HEK293T (cell line): Measurements from ENCODE around the gene SH3TC1.

Experiments used
- CTCF ChIA-PET: fragments of 350-600 bp; formaldehyde crosslinking; extraction: SDS; loops from one replicate; lab custom pipeline; 2021; ENCODE audit warnings: antibody characterized with exemption, inconsistent platforms; lab: Yijun Ruan, JAX
- POLR2A ChIA-PET: fragments of 350-600 bp; formaldehyde crosslinking; extraction: SDS; loops from one replicate; lab custom pipeline; 2020; ENCODE audit warnings: antibody characterized with exemption, inconsistent platforms; lab: Yijun Ruan, JAX
- DNase-seq: peaks from one replicate; pipeline ENCODE4 v3.0.0; 2012; ENCODE audit warnings: mixed read lengths; ENCODE audit errors: extremely low spot score
- ARNT ChIP-seq: fragments of 450-650 bp; IDR thresholded peaks from 2 replicates; pipeline ENCODE4 v1.6.1; 2017; ENCODE audit warnings: mild to moderate bottlenecking
- BHLHE40 ChIP-seq: fragments of 450-650 bp; IDR thresholded peaks from 2 replicates; pipeline ENCODE4 v1.6.1; 2016; ENCODE audit warnings: mild to moderate bottlenecking, moderate library complexity, borderline replicate concordance
- CTBP1 ChIP-seq: fragments of 450-650 bp; IDR thresholded peaks from 2 replicates; pipeline ENCODE4 v1.6.1; 2016; ENCODE audit warnings: borderline replicate concordance
- ELF4 ChIP-seq: fragments of 450-650 bp; IDR thresholded peaks from 2 replicates; pipeline ENCODE4 v1.6.1; 2017; ENCODE audit warnings: antibody characterized with exemption
- FOXA1 ChIP-seq: fragments of 450-650 bp; IDR thresholded peaks from 2 replicates; pipeline ENCODE4 v1.6.1; 2016; ENCODE audit warnings: mild to moderate bottlenecking
- FOXK2 ChIP-seq: fragments of 450-650 bp; IDR thresholded peaks from 2 replicates; pipeline ENCODE4 v1.6.1; 2016; ENCODE audit warnings: mild to moderate bottlenecking
- FOXM1 ChIP-seq: fragments of 450-650 bp; IDR thresholded peaks from 2 replicates; pipeline ENCODE4 v1.6.1; 2017; ENCODE audit warnings: mild to moderate bottlenecking, borderline replicate concordance
- HDGF ChIP-seq: fragments of 450-650 bp; IDR thresholded peaks from 2 replicates; pipeline ENCODE4 v1.6.1; 2017; ENCODE audit warnings: antibody characterized with exemption, borderline replicate concordance
- L3MBTL2 ChIP-seq: fragments of 450-650 bp; conservative IDR thresholded peaks from 2 replicates; pipeline ENCODE4 v1.6.1; 2016; ENCODE audit warnings: mild to moderate bottlenecking
- LEF1 ChIP-seq: fragments of 450-650 bp; IDR thresholded peaks from 2 replicates; pipeline ENCODE4 v1.6.1; 2017; ENCODE audit warnings: mild to moderate bottlenecking, borderline replicate concordance
- NFRKB ChIP-seq: fragments of 450-650 bp; IDR thresholded peaks from 2 replicates; pipeline ENCODE4 v1.6.1; 2016; ENCODE audit warnings: mild to moderate bottlenecking, moderate library complexity
- PKNOX1 ChIP-seq: fragments of 450-650 bp; IDR thresholded peaks from 2 replicates; pipeline ENCODE4 v1.6.1; 2016
- SP1 ChIP-seq: fragments of 450-650 bp; IDR thresholded peaks from 2 replicates; pipeline ENCODE4 v1.6.1; 2017
- SUZ12 ChIP-seq: fragments of 450-650 bp; IDR thresholded peaks from 2 replicates; pipeline ENCODE4 v1.6.1; 2016; ENCODE audit warnings: mild to moderate bottlenecking
- TARDBP ChIP-seq: fragments of 450-650 bp; IDR thresholded peaks from 2 replicates; pipeline ENCODE4 v1.6.1; 2016
- ZNF384 ChIP-seq: fragments of 450-650 bp; IDR thresholded peaks from 2 replicates; pipeline ENCODE4 v1.6.1; 2016

SH3TC1 gene

GRCh38 chr4:8273450-8273849 is 74.4 kb downstream of the SH3TC1 start:
- CTCF ChIA-PET, result no interaction called here
- POLR2A ChIA-PET, result no interaction called here
- no peak for TF ChIP-seq HDGF
- TF ChIP-seq SUZ12, result no peak
- TF ChIP-seq ZNF384, result no peak
- TF ChIP-seq CTBP1, result no peak
- TF ChIP-seq ARNT, result no peak
- TF ChIP-seq TARDBP, result no peak
- TF ChIP-seq L3MBTL2, result no peak
- no peak for TF ChIP-seq LEF1
- no peak for TF ChIP-seq BHLHE40
- TF ChIP-seq FOXM1, result no peak
- no peak for TF ChIP-seq SP1
- no peak for TF ChIP-seq ELF4
- TF ChIP-seq FOXK2, result no peak
- no peak for TF ChIP-seq FOXA1
- no peak for TF ChIP-seq NFRKB
- TF ChIP-seq PKNOX1, result no peak
- DNase-seq, result no peak

GRCh38 chr4:8274066-8274652 is 75.1 kb downstream of the SH3TC1 start:
- TF ChIP-seq SP1 (no peak), FOXM1 (no peak), PKNOX1 (no peak), LEF1 (no peak), TARDBP (no peak), ZNF384 (no peak), CTBP1 (no peak)
- ChIA-PET POLR2A (no interaction called here), CTCF (no interaction called here)
- DNase-seq, result no peak

- DNase-seq, result no peak
- CTCF ChIA-PET, result no interaction called here
- TF ChIP-seq BHLHE40 (no peak), FOXK2 (no peak), LEF1 (no peak), NFRKB (no peak), TARDBP (no peak), PKNOX1 (no peak), ELF4 (no peak), ZNF384 (no peak), L3MBTL2 (no peak)
- POLR2A ChIA-PET, result no interaction called here
Observed at GRCh38 chr4:8274765-8275547, 75.9 kb downstream of the SH3TC1 start.

- TF ChIP-seq ELF4, result no peak
- TF ChIP-seq TARDBP, result no peak
- no peak for TF ChIP-seq ZNF384
- no peak for DNase-seq
- ChIA-PET POLR2A (no interaction called here), CTCF (no interaction called here)
Observed at GRCh38 chr4:8275548-8275910, 76.4 kb downstream of the SH3TC1 start.

- CTCF ChIA-PET, result no interaction called here
- no peak for DNase-seq
Observed at GRCh38 chr4:8276358-8277240, 77.5 kb downstream of the SH3TC1 start.

GRCh38 chr4:8277356-8278008 is 78.4 kb downstream of the SH3TC1 start:
- no peak for DNase-seq
- POLR2A ChIA-PET, result no interaction called here
- CTCF ChIA-PET, result no interaction called here
- TF ChIP-seq LEF1, result no peak
- no peak for TF ChIP-seq HDGF

More at GRCh38 chr4:8276358-8277240, 77.5 kb downstream of the SH3TC1 start:
- POLR2A ChIA-PET, result no interaction called here
- TF ChIP-seq NFRKB, result no peak
- TF ChIP-seq HDGF, result no peak
- TF ChIP-seq FOXK2, result no peak
